ENCODE data around the gene ZNF43. TPM values are rescaled to one million over a fixed set of nuclear protein-coding genes. Genes with fewer than 3 reads are reported as not detected.
"Not testable (repeated sequence)": the region's sequence is repeated elsewhere in the genome, so short reads cannot be mapped to it uniquely, and the experiment has no call there.

Gene ZNF43
- total RNA-seq, 1 experiment from 2014 or later: 0.34 TPM

DNA sequence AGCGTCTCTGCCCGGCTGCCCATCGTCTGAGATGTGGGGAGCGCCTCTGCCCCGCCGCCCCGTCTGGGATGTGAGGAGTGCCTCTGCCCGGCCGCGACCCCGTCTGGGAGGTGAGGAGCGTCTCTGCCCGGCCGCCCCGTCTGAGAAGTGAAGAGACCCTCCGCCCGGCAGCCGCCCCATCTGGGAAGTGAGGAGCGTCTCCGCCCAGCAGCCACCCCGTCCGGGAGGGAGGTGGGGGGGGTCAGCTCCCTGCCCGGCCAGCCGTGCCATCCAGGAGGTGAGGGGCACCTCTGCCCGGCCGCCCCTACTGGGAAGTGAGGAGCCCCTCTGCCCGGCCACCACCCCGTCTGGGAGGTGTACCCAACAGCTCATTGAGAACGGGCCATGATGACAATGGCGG lies 60.2 kb downstream of the ZNF43 start:
- RAD21 ChIA-PET (ENCODE audit: low non-redundant PET in 1 of 2, low total read pairs in 2 of 2, uncharacterized antibody in 2 of 2, unreplicated experiment in 2 of 2); H3K9ac ChIP-seq (ENCODE audit: low read length); H2AFZ ChIP-seq (ENCODE audit: low read depth, low read length, poor library complexity, severe bottlenecking); H3K4me2 ChIP-seq (ENCODE audit: low read length); H3K27ac ChIP-seq (ENCODE audit: low read depth, low read length); DNase-seq (ENCODE audit: low read depth, low spot score); H3K4me3 ChIP-seq (replicated peaks in 1 of 2; ENCODE audit: low read depth in 1 of 2, low read length in 2 of 2); H3K4me1 ChIP-seq (ENCODE audit: control insufficient read depth in 1 of 2, insufficient read depth in 2 of 2, low read length in 2 of 2); CTCF ChIA-PET; H3K79me2 ChIP-seq (ENCODE audit: insufficient read depth, low read length); BruUV-seq (replicated peaks); H3K9me2 ChIP-seq (ENCODE audit: insufficient read depth); H4K20me1 ChIP-seq (ENCODE audit: insufficient read depth); H3K36me3 ChIP-seq (ENCODE audit: control insufficient read depth in 1 of 2, insufficient read depth in 2 of 2, low read length in 2 of 2); intact Hi-C loops (cut with micrococcal nuclease); H3K9me3 ChIP-seq (ENCODE audit: control insufficient read depth in 1 of 2, insufficient read depth in 1 of 2, low read depth in 1 of 2, low read length in 2 of 2); H3K27me3 ChIP-seq (ENCODE audit: insufficient read depth, low read length); POLR2A ChIA-PET; ATAC-seq: not testable (repeated sequence)

DNA sequence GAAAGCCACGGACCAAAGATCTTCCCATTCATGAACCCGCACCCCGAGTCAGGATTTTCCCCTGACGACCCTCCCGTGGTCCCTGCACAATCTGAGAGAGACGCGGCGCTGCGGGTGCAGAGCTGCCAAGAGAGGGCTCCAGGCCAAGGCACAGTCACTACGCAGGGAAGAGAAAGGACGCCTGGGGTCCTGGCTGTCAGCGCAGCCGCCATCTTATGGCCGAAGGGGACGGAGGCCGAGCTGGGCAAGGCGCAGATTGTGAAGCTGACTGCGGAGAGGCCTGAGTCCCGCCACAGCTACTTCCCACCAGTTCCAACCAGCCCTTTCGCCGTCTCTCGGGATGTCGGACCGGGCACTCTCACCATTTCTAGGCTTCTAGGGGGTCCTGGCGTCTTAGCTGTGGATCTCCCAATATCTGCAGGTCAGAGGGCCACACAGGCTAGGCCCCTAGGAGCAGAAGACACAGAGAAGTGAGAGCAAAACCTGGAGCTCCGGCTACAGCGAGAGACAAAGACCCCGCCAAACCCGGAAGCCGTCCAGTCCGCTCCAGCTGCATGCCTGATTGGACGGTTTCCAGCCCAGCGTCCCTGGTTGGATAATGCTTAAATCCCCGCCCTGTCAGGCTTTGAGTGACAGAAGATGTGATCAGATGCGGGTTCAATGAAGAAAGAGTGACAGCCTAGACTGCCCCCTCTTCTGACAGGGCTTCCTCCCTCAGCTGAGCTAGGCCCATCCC lies 68.7 kb downstream of the ZNF43 start, which contains the start of gene ZNF100:
ZNF100 (minus strand) TSS at position 515 of the 736 bp plus-strand sequence; CDS start at position 365, 150 bp downstream.
- no peaks in the 10 kb centered on the region for H3K9me2 ChIP-seq (ENCODE audit: insufficient read depth)
- ChIA-PET POLR2A (interaction anchor here (1.4 kb wide), 1 partner anchor 438 kb away, joined by 4 read pairs; the partner anchor contains the start of gene ZNF708), CTCF (no interaction called here), RAD21 (ENCODE audit: low non-redundant PET in 1 of 2, low total read pairs in 2 of 2, uncharacterized antibody in 2 of 2, unreplicated experiment in 2 of 2) (no interaction called here)
- H3K4me2 ChIP-seq (ENCODE audit: low read length): peak within 1 kb of the TSS; percentile 82
- peak within 1 kb of the TSS; percentile 90 for H2AFZ ChIP-seq (ENCODE audit: low read depth, low read length, poor library complexity, severe bottlenecking)
- peak; percentile 97 for ATAC-seq
- peaks cover 5 to 6% of the 10 kb centered on the region in 2 experiments; a peak in 2 of 4 replicates for H3K4me1 ChIP-seq (ENCODE audit: control insufficient read depth in 1 of 2, insufficient read depth in 2 of 2, low read length in 2 of 2)
- TF ChIP-seq ELF1 (IDR thresholded peaks at IDR 0.05; ENCODE audit: borderline replicate concordance, low read depth) (peak; percentile 83), POLR2AphosphoS5 (IDR thresholded peaks at IDR 0.05; ENCODE audit: low read depth, low read length) (peak; percentile 61), ZFX (IDR thresholded peaks at IDR 0.05) (peak; percentile 41; the same call in 1 of the 2 replicates), SIN3A (IDR thresholded peaks at IDR 0.05; ENCODE audit: low read depth) (peak; percentile 55; the same call in 1 of the 2 replicates), YY1 (IDR thresholded peaks at IDR 0.05; ENCODE audit: extremely low read depth, insufficient replicate concordance, low read depth, low read length) (peak; percentile 71), ZNF274 (IDR thresholded peaks at IDR 0.05; ENCODE audit: low read depth, low read length) (no peak), SP1 (IDR thresholded peaks at IDR 0.05; ENCODE audit: low read depth) (peak; percentile 77; the same call in 1 of the 2 replicates)
- TF ChIP-seq, protein P1, sequence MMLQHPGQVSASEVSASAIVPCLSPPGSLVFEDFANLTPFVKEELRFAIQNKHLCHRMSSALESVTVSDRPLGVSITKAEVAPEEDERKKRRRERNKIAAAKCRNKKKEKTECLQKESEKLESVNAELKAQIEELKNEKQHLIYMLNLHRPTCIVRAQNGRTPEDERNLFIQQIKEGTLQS (IDR thresholded peaks at IDR 0.05): no peak
- peak within 1 kb of the TSS; percentile 73 for H3K9ac ChIP-seq (ENCODE audit: low read length)
- TSS peak; percentile 50 for BruUV-seq (replicated peaks)
- intact Hi-C loops (cut with micrococcal nuclease): loop anchor here (5.0 kb wide), 1 partner anchor 760 kb away; no protein-coding TSS in a partner anchor
- peak; percentile 93 for DNase-seq (ENCODE audit: low read depth, low spot score)
- no peaks in the 10 kb centered on the region for H3K27me3 ChIP-seq (ENCODE audit: insufficient read depth, low read length)
- H3K36me3 ChIP-seq (ENCODE audit: control insufficient read depth in 1 of 2, insufficient read depth in 2 of 2, low read length in 2 of 2): peaks cover 7 to 12% of the 10 kb centered on the region in 2 experiments
- peaks cover 21% of the 10 kb centered on the region for H3K79me2 ChIP-seq (ENCODE audit: insufficient read depth, low read length)
- peak within 1 kb of the TSS; percentile 83 for H3K27ac ChIP-seq (ENCODE audit: low read depth, low read length)
- peak within 1 kb of the TSS; percentile 84 to 94 for H3K4me3 ChIP-seq (replicated peaks in 1 of 2; ENCODE audit: low read depth in 1 of 2, low read length in 2 of 2)
- no peaks in the 10 kb centered on the region for H4K20me1 ChIP-seq (ENCODE audit: insufficient read depth)
- H3K9me3 ChIP-seq (ENCODE audit: control insufficient read depth in 1 of 2, insufficient read depth in 1 of 2, low read depth in 1 of 2, low read length in 2 of 2): no peaks in the 10 kb centered on the region

DNA sequence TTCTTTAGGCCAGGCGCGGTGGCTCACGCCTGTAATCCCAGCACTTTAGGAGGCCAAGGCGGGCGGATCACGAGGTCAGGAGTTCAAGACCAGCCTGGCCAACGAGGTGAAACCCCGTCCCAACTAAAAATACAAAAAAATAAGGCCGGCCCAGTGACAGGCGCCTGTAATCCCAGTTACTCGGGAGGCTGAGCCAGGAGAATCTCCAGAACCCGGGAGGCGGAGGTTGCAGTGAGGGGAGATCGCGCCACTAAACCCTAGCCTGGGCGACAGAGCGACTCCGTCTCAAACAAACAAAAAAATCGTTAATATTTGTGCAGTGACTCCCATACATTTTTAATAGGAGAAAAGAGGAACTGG lies 69.3 kb downstream of the ZNF43 start:
- H3K27me3 ChIP-seq (ENCODE audit: insufficient read depth, low read length); DNase-seq (ENCODE audit: low read depth, low spot score); H4K20me1 ChIP-seq (ENCODE audit: insufficient read depth); BruUV-seq (replicated peaks); RAD21 ChIA-PET (ENCODE audit: low non-redundant PET in 1 of 2, low total read pairs in 2 of 2, uncharacterized antibody in 2 of 2, unreplicated experiment in 2 of 2); H3K9me2 ChIP-seq (ENCODE audit: insufficient read depth); H3K4me1 ChIP-seq (ENCODE audit: control insufficient read depth in 1 of 2, insufficient read depth in 2 of 2, low read length in 2 of 2); CTCF ChIA-PET; POLR2A ChIA-PET; H3K9me3 ChIP-seq (ENCODE audit: control insufficient read depth in 1 of 2, insufficient read depth in 1 of 2, low read depth in 1 of 2, low read length in 2 of 2): not testable (repeated sequence)
- Histone ChIP-seq H3K4me3 (replicated peaks in 1 of 2; ENCODE audit: low read depth in 1 of 2, low read length in 2 of 2) (peak overlapping the region; percentile 84 to 94), H3K36me3 (ENCODE audit: control insufficient read depth in 1 of 2, insufficient read depth in 2 of 2, low read length in 2 of 2) (peaks cover 7 to 12% of the 10 kb centered on the region in 2 experiments), H3K27ac (ENCODE audit: low read depth, low read length) (peak overlapping the region; percentile 83), H3K4me2 (ENCODE audit: low read length) (peak overlapping the region; percentile 82), H2AFZ (ENCODE audit: low read depth, low read length, poor library complexity, severe bottlenecking) (peak overlapping the region; percentile 53), H3K9ac (ENCODE audit: low read length) (peak overlapping the region; percentile 73), H3K79me2 (ENCODE audit: insufficient read depth, low read length) (peaks cover 21% of the 10 kb centered on the region)
- peak; percentile 9 for ATAC-seq
- intact Hi-C loops (cut with micrococcal nuclease): loop anchor here (5.0 kb wide), 1 partner anchor 759 kb away; no protein-coding TSS in a partner anchor

Data from HCT116 (cell line).